ENCODE data around the gene GRIN1.

DNA sequence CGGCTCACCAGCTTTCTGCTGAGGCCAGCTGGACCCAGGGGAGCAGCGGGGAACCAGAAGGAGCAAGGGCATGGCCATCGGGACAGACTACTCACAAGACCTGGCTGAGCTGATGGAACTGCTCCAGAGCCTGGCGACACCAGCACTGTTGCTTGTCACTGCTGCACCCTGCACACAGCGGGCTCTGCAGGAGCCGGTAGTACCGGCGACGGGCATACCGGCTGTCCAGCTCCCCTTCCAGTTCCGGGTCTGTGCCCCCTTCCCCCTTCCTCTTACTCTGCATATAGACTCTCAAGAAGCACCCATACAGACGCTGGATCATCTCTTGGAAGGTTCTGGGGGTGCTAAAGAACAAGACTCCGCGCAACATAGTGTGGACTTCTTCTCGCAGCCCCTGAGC is 48.4 kb downstream of the GRIN1 start:
- TF ChIP-seq, protein P1, sequence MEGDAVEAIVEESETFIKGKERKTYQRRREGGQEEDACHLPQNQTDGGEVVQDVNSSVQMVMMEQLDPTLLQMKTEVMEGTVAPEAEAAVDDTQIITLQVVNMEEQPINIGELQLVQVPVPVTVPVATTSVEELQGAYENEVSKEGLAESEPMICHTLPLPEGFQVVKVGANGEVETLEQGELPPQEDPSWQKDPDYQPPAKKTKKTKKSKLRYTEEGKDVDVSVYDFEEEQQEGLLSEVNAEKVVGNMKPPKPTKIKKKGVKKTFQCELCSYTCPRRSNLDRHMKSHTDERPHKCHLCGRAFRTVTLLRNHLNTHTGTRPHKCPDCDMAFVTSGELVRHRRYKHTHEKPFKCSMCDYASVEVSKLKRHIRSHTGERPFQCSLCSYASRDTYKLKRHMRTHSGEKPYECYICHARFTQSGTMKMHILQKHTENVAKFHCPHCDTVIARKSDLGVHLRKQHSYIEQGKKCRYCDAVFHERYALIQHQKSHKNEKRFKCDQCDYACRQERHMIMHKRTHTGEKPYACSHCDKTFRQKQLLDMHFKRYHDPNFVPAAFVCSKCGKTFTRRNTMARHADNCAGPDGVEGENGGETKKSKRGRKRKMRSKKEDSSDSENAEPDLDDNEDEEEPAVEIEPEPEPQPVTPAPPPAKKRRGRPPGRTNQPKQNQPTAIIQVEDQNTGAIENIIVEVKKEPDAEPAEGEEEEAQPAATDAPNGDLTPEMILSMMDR (IDR thresholded peaks at IDR 0.05), result no peak
- no peak for TF ChIP-seq POLR2A (IDR thresholded peaks at IDR 0.05)

Measured in Peyer's patch (tissue), 4 donors.